ENCODE data around the gene SALL4. TPM values are rescaled to one million over a fixed set of nuclear protein-coding genes. Genes with fewer than 3 reads are reported as not detected.
"Not testable (repeated sequence)": the region's sequence is repeated elsewhere in the genome, so short reads cannot be mapped to it uniquely, and the experiment has no call there.

SALL4 gene
- total and polyA plus RNA-seq, 4 experiments from 2014 or later = 0.08 TPM; not detected in 3

DNA sequence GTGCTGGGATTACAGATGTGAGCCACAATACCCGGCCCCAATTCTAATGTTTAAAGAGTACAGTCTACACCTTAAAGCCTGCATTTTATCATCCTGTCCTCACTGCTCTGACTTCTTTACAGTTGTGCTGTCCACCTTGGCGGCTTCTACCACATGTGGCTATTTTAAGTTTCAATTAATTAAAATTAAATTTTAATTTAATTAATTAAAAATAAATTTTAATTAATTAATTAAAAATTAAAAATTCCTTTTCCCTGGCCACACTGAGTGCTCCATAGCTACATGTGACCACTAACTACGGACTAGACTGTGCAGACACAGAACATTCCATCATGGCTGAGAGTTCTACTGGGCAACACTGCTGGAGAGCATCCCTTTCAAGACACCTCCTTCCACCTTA lies 61.5 kb downstream of the SALL4 start:
- H3K36me3 ChIP-seq (ENCODE audit: insufficient read depth, low read length) = no peaks in the 10 kb centered on the region
- ChIA-PET POLR2A (ENCODE audit: partially characterized antibody) (no interaction called here), CTCF (ENCODE audit: partially characterized antibody) (no interaction called here)
- Mint-ChIP-seq H3K9me3 (peaks cover 0 to 4% (median 0%) of the 10 kb centered on the region in 8 donors), H3K27me3 (peaks cover 5 to 6% of the 10 kb centered on the region in 2 donors), H3K36me3 (no peaks in the 10 kb centered on the region), H3K4me3 (no peak overlapping the region), H3K27ac (no peak overlapping the region), H3K4me1 (no peaks in the 10 kb centered on the region)
- H3K4me3 ChIP-seq (ENCODE audit: low read length in 2 of 2) = no peak overlapping the region
- H3K27ac ChIP-seq (ENCODE audit: low read depth, low read length) = no peak overlapping the region
- H3K27me3 ChIP-seq (ENCODE audit: insufficient read depth, low read length) = no peaks in the 10 kb centered on the region
- no peaks in the 10 kb centered on the region for H3K9me3 ChIP-seq (ENCODE audit: control insufficient read depth in 1 of 2, low read length in 2 of 2)
- DNase-seq = no peak
- H3K4me1 ChIP-seq (ENCODE audit: insufficient read depth, low read length) = no peaks in the 10 kb centered on the region
- intact Hi-C loops (cut with micrococcal nuclease) = no loop called here

GRCh38 chr20:51740308-51740707 lies 62.0 kb downstream of the SALL4 start:
- H3K4me3 ChIP-seq (ENCODE audit: low read length in 2 of 2); H3K9me3 ChIP-seq (ENCODE audit: control insufficient read depth in 1 of 2, low read length in 2 of 2); H3K27me3 ChIP-seq (ENCODE audit: insufficient read depth, low read length); H3K27ac Mint-ChIP-seq; H3K4me1 ChIP-seq (ENCODE audit: insufficient read depth, low read length); H3K27ac ChIP-seq (ENCODE audit: low read depth, low read length); H3K27me3 Mint-ChIP-seq; H3K36me3 ChIP-seq (ENCODE audit: insufficient read depth, low read length); H3K4me3 Mint-ChIP-seq; intact Hi-C loops (cut with micrococcal nuclease); H3K36me3 Mint-ChIP-seq; H3K9me3 Mint-ChIP-seq; POLR2A ChIA-PET (ENCODE audit: partially characterized antibody); H3K4me1 Mint-ChIP-seq; DNase-seq; CTCF ChIA-PET (ENCODE audit: partially characterized antibody): not testable (repeated sequence)

- Histone ChIP-seq H3K4me1 (ENCODE audit: insufficient read depth, low read length) (no peaks in the 10 kb centered on the region), H3K4me3 (ENCODE audit: low read length in 2 of 2) (no peak overlapping the region), H3K27me3 (ENCODE audit: insufficient read depth, low read length) (no peaks in the 10 kb centered on the region), H3K27ac (ENCODE audit: low read depth, low read length) (no peak overlapping the region), H3K9me3 (ENCODE audit: control insufficient read depth in 1 of 2, low read length in 2 of 2) (no peaks in the 10 kb centered on the region), H3K36me3 (ENCODE audit: insufficient read depth, low read length) (no peaks in the 10 kb centered on the region)
- H3K9me3 Mint-ChIP-seq = no peaks in the 10 kb centered on the region
- no peaks in the 10 kb centered on the region for H3K36me3 Mint-ChIP-seq
- no peak for DNase-seq
- H3K4me1 Mint-ChIP-seq = no peaks in the 10 kb centered on the region
- H3K4me3 Mint-ChIP-seq = no peak overlapping the region
- no peak overlapping the region for H3K27ac Mint-ChIP-seq
- POLR2A ChIA-PET (ENCODE audit: partially characterized antibody) = no interaction called here
- intact Hi-C loops (cut with micrococcal nuclease) = no loop called here
- CTCF ChIA-PET (ENCODE audit: partially characterized antibody) = interaction anchor here (0.9 kb wide), 1 partner anchor 40 kb away, joined by 4 read pairs; no protein-coding TSS in a partner anchor
- peaks cover 1 to 4% of the 10 kb centered on the region in 2 donors for H3K27me3 Mint-ChIP-seq
These were observed 62.5 kb downstream of the SALL4 start for GRCh38 chr20:51739722-51740249.

DNA sequence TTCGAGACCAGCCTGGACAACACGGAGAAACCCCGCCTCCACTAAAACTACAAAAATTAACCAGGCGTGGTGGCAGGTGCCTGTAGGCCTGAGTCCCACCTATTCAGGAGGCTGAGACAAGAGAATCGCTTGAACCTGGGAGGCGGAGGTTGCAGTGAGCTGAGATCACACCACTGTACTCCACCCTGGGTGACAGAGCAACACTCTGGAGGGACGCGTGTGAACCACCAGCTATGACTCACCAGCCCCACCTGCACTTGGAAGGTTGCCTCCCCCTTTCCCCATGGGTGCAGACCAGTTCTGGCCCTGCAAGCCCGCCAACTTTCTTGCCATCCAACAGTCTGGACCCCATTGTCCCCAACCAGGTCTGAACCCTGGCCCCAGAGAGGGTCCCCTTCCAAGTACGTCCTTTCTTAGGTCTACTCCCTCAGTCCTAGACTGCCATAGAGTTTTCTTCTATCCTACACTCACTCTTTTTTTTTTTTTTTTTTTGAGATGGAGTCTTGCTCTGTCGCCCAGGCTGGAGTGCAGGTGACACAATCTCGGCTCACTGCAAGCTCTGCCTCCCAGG lies 63.4 kb downstream of the SALL4 start:
- H3K4me1 ChIP-seq (ENCODE audit: insufficient read depth, low read length) = no peaks in the 10 kb centered on the region
- H3K4me3 ChIP-seq (ENCODE audit: low read length in 2 of 2) = no peak overlapping the region
- Mint-ChIP-seq H3K27ac (no peak overlapping the region), H3K27me3 (peaks cover 0 to 7% of the 10 kb centered on the region in 2 donors), H3K4me3 (no peak overlapping the region), H3K36me3 (no peaks in the 10 kb centered on the region), H3K4me1 (no peaks in the 10 kb centered on the region), H3K9me3 (no peaks in the 10 kb centered on the region)
- CTCF ChIA-PET (ENCODE audit: partially characterized antibody) = interaction anchor here (0.9 kb wide), 1 partner anchor 39 kb away, joined by 4 read pairs; no protein-coding TSS in a partner anchor
- no peaks in the 10 kb centered on the region for H3K27me3 ChIP-seq (ENCODE audit: insufficient read depth, low read length)
- H3K27ac ChIP-seq (ENCODE audit: low read depth, low read length) = no peak overlapping the region
- no peaks in the 10 kb centered on the region for H3K36me3 ChIP-seq (ENCODE audit: insufficient read depth, low read length)
- no peaks in the 10 kb centered on the region for H3K9me3 ChIP-seq (ENCODE audit: control insufficient read depth in 1 of 2, low read length in 2 of 2)
- DNase-seq = no peak
- POLR2A ChIA-PET (ENCODE audit: partially characterized antibody) = no interaction called here
- intact Hi-C loops (cut with micrococcal nuclease) = no loop called here

GRCh38 chr20:51738261-51738660 lies 64.1 kb downstream of the SALL4 start:
- H3K27ac ChIP-seq (ENCODE audit: low read depth, low read length); CTCF ChIA-PET (ENCODE audit: partially characterized antibody); POLR2A ChIA-PET (ENCODE audit: partially characterized antibody); H3K9me3 Mint-ChIP-seq; H3K9me3 ChIP-seq (ENCODE audit: control insufficient read depth in 1 of 2, low read length in 2 of 2); intact Hi-C loops (cut with micrococcal nuclease); H3K4me1 ChIP-seq (ENCODE audit: insufficient read depth, low read length); H3K27ac Mint-ChIP-seq; H3K4me3 ChIP-seq (ENCODE audit: low read length in 2 of 2); H3K4me3 Mint-ChIP-seq; DNase-seq; H3K27me3 ChIP-seq (ENCODE audit: insufficient read depth, low read length); H3K4me1 Mint-ChIP-seq; H3K36me3 ChIP-seq (ENCODE audit: insufficient read depth, low read length); H3K27me3 Mint-ChIP-seq; H3K36me3 Mint-ChIP-seq: not testable (repeated sequence)

DNA sequence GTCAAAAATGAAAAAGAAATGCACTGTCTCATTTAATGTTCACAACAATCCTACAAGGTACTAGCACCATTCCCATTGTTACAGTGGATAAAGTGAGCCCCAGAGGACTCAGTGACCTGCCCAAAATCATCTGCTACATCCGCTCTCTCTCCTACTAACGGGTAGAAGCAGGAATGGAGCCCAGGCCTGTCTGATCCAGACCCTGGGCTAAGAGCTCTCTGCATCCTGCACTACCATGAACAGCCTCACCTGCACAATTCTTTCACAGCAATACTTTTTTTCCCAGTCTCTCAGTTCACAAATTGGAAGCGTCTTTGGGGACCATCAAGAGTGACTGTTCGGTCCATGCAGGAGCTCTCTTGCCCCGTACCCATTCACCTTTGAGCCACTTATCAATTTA lies 65.4 kb downstream of the SALL4 start:
- no peak for DNase-seq
- no peak overlapping the region for H3K4me3 ChIP-seq (ENCODE audit: low read length in 2 of 2)
- CTCF ChIA-PET (ENCODE audit: partially characterized antibody) = no interaction called here
- no peaks in the 10 kb centered on the region for H3K9me3 ChIP-seq (ENCODE audit: control insufficient read depth in 1 of 2, low read length in 2 of 2)
- no peaks in the 10 kb centered on the region for H3K4me1 ChIP-seq (ENCODE audit: insufficient read depth, low read length)
- intact Hi-C loops (cut with micrococcal nuclease) = no loop called here
- H3K27me3 Mint-ChIP-seq = peaks cover 0 to 4% of the 10 kb centered on the region in 2 donors
- H3K36me3 Mint-ChIP-seq = no peaks in the 10 kb centered on the region
- H3K27me3 ChIP-seq (ENCODE audit: insufficient read depth, low read length) = no peaks in the 10 kb centered on the region
- H3K4me3 Mint-ChIP-seq = no peak overlapping the region
- H3K9me3 Mint-ChIP-seq = no peaks in the 10 kb centered on the region
- H3K36me3 ChIP-seq (ENCODE audit: insufficient read depth, low read length) = no peaks in the 10 kb centered on the region
- no peak overlapping the region for H3K27ac Mint-ChIP-seq
- POLR2A ChIA-PET (ENCODE audit: partially characterized antibody) = no interaction called here
- no peak overlapping the region for H3K27ac ChIP-seq (ENCODE audit: low read depth, low read length)
- peaks cover 0 to 1% (median 0%) of the 10 kb centered on the region in 4 donors for H3K4me1 Mint-ChIP-seq

GRCh38 chr20:51735728-51736600 lies 66.4 kb downstream of the SALL4 start:
- H3K27ac Mint-ChIP-seq = no peak overlapping the region
- H3K36me3 Mint-ChIP-seq = no peaks in the 10 kb centered on the region
- H3K4me1 Mint-ChIP-seq = peaks cover 0 to 1% (median 0%) of the 10 kb centered on the region in 4 donors
- Histone ChIP-seq H3K9me3 (ENCODE audit: control insufficient read depth in 1 of 2, low read length in 2 of 2) (no peaks in the 10 kb centered on the region), H3K36me3 (ENCODE audit: insufficient read depth, low read length) (no peaks in the 10 kb centered on the region), H3K4me1 (ENCODE audit: insufficient read depth, low read length) (no peaks in the 10 kb centered on the region), H3K27me3 (ENCODE audit: insufficient read depth, low read length) (no peaks in the 10 kb centered on the region), H3K27ac (ENCODE audit: low read depth, low read length) (no peak overlapping the region), H3K4me3 (ENCODE audit: low read length in 2 of 2) (no peak overlapping the region)
- ChIA-PET CTCF (ENCODE audit: partially characterized antibody) (no interaction called here), POLR2A (ENCODE audit: partially characterized antibody) (no interaction called here)
- intact Hi-C loops (cut with micrococcal nuclease) = no loop called here
- H3K4me3 Mint-ChIP-seq = no peak overlapping the region
- no peak for DNase-seq
- H3K27me3 Mint-ChIP-seq = peaks cover 0 to 3% of the 10 kb centered on the region in 2 donors
- H3K9me3 Mint-ChIP-seq = no peaks in the 10 kb centered on the region

All from CD4-positive, alpha-beta memory T cell (primary cell).